Measurements from ENCODE around the gene ARSB. TPM values are rescaled to one million over a fixed set of nuclear protein-coding genes. Genes with fewer than 3 reads are reported as not detected.

Gene ARSB
- total RNA-seq, 4 donors from 2014 or later: 23.0 to 109 (median 52.6) TPM

DNA sequence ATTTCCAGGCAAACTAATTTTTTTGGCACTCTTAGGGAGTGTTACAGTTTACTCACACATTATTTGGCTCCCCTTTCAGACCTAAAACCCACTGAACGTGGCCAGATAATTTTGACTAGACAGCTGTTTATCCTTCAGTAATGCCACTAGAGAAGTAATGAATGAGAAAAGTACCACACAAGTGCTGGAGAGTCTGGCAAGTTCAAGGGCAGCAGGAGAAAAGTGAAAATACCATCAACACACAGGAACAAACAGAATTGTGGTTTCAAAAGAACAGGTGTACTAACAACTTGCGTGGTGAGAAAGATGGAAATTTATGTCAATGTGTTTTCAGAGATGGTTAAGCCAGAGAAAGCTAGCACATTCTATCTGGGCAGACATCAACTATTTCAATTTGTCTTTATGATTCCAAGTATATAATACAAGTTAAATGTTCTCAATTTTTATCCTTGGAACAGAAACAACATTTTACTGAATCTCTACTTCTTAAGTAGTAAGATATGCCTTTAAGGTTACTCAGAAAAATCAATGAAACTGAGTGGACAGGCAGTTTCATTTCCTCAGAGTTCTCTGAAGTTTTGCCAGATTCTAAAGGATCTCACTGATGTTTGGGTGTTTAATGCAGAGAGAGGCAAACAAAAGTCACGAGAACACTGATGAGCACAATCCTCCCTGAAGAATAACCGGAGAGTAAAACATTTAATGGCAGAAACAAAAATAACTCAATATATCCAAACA is 91.0 kb downstream of the ARSB start:
- Histone ChIP-seq H3K36me3 (no peaks in the 10 kb centered on the region), H3K4me1 (peaks cover 0 to 37% (median 8%) of the 10 kb centered on the region in 3 donors), H3K4me3 (no peak overlapping the region), H3K27me3 (no peaks in the 10 kb centered on the region), H3K27ac (no peak overlapping the region), H3K9me3 (peaks cover 0 to 9% (median 0%) of the 10 kb centered on the region in 3 donors)
- 31 to 50% methylated on average over 4 of the region's 4 CpGs for WGBS, 2 donors (ENCODE audit: low coverage in 1 of 2)
- ATAC-seq: no peak
- TF ChIP-seq POLR2A (IDR thresholded peaks at IDR 0.05): no peak
- no peak for TF ChIP-seq POLR2AphosphoS5 (IDR thresholded peaks at IDR 0.05)
- TF ChIP-seq, protein P1, sequence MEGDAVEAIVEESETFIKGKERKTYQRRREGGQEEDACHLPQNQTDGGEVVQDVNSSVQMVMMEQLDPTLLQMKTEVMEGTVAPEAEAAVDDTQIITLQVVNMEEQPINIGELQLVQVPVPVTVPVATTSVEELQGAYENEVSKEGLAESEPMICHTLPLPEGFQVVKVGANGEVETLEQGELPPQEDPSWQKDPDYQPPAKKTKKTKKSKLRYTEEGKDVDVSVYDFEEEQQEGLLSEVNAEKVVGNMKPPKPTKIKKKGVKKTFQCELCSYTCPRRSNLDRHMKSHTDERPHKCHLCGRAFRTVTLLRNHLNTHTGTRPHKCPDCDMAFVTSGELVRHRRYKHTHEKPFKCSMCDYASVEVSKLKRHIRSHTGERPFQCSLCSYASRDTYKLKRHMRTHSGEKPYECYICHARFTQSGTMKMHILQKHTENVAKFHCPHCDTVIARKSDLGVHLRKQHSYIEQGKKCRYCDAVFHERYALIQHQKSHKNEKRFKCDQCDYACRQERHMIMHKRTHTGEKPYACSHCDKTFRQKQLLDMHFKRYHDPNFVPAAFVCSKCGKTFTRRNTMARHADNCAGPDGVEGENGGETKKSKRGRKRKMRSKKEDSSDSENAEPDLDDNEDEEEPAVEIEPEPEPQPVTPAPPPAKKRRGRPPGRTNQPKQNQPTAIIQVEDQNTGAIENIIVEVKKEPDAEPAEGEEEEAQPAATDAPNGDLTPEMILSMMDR (IDR thresholded peaks at IDR 0.05): no peak
- TF ChIP-seq EP300 (IDR thresholded peaks at IDR 0.05): no peak

DNA sequence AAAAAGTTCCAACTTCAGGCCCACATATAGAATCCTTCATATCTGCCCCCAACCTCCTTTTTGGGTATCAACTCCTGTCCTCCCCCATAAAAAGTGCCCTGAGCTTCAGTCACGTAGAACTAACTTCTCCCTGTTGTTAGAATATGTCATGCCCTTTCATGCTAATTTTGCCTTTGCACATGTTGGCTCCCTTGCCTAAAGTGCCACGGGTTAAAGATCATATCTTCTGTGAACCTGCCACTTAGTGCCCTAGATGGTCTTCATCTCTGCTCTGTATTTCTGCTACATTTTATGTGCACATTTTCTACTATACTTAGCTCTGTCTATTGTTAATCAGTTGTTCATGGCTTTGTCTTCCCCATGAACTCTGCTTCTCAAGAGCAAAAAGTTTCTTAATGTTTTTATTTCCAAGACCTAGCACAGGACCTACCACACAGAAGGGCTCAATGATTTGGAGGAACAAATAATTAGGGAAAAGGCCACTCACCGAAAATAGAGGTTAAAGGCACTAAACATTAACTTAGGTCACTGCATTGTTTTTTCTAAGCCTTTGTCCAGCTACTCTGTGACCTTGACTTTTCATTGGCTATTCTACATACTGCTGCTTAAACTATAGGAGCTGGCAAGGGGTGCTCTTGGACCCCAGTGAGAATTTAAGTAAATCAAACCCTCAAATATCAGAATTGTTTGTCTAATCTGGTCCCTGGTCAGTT is 94.3 kb downstream of the ARSB start:
- WGBS, 2 donors (ENCODE audit: low coverage in 1 of 2): 63 to 89% methylated on average over 2 to 3 of the region's 3 CpGs
- Histone ChIP-seq H3K27ac (no peak overlapping the region), H3K4me3 (no peak overlapping the region), H3K27me3 (no peaks in the 10 kb centered on the region), H3K9me3 (no peaks in the 10 kb centered on the region), H3K36me3 (no peaks in the 10 kb centered on the region), H3K4me1 (peaks cover 0 to 44% (median 9%) of the 10 kb centered on the region in 3 donors)
- no peak for ATAC-seq
- TF ChIP-seq POLR2A (IDR thresholded peaks at IDR 0.05) (no peak), EP300 (IDR thresholded peaks at IDR 0.05) (no peak), POLR2AphosphoS5 (IDR thresholded peaks at IDR 0.05) (no peak)
- TF ChIP-seq, protein P1 (IDR thresholded peaks at IDR 0.05): no peak

DNA sequence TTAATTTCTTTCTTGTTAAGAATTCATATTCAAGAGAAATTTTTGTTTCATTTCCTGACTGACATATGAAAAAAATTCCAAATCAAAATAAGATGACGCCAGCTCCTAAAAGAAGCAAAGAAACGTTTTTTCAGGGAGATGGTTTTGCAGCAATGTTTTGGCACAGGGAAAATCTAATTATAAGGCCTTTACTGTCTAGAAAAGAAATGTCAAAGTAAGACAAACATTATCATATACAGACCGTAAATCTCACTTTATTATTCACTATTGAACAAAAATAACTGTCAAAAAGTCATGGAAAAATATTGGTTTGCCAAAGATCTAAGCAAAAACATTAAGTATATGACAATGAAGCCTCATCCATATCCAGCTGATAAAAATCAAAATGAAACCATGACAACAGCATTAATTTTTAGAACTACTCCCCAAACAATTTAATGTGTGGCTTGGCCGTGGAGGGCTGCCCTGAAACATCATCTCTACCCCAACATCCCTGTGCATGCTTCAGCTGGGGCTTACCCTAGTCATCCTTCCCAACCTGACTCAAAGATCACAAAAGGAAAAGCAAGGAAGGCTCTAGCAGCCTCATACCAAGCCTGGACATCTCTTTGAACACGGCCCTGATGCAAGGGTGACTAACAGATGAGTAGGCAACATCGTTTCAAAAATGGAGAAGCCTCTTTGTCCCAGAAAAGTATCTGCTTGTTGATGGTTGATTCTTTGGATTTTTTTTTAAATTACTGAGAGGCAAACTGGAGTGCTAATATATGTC is 95.6 kb downstream of the ARSB start:
- Histone ChIP-seq H3K36me3 (peaks cover 0 to 3% of the 10 kb centered on the region in 2 donors), H3K4me3 (no peak overlapping the region), H3K27me3 (no peaks in the 10 kb centered on the region), H3K4me1 (peaks cover 0 to 32% (median 8%) of the 10 kb centered on the region in 3 donors), H3K27ac (peak overlapping the region in 1 of 4 donors; percentile 1), H3K9me3 (no peaks in the 10 kb centered on the region)
- TF ChIP-seq POLR2A (IDR thresholded peaks at IDR 0.05) (no peak), EP300 (IDR thresholded peaks at IDR 0.05) (no peak), POLR2AphosphoS5 (IDR thresholded peaks at IDR 0.05) (no peak)
- TF ChIP-seq, protein P1 (IDR thresholded peaks at IDR 0.05): no peak
- ATAC-seq: no peak
- 7 to 36% methylated on average over 3 to 6 of the region's 6 CpGs for WGBS, 2 donors (ENCODE audit: low coverage in 1 of 2)

DNA sequence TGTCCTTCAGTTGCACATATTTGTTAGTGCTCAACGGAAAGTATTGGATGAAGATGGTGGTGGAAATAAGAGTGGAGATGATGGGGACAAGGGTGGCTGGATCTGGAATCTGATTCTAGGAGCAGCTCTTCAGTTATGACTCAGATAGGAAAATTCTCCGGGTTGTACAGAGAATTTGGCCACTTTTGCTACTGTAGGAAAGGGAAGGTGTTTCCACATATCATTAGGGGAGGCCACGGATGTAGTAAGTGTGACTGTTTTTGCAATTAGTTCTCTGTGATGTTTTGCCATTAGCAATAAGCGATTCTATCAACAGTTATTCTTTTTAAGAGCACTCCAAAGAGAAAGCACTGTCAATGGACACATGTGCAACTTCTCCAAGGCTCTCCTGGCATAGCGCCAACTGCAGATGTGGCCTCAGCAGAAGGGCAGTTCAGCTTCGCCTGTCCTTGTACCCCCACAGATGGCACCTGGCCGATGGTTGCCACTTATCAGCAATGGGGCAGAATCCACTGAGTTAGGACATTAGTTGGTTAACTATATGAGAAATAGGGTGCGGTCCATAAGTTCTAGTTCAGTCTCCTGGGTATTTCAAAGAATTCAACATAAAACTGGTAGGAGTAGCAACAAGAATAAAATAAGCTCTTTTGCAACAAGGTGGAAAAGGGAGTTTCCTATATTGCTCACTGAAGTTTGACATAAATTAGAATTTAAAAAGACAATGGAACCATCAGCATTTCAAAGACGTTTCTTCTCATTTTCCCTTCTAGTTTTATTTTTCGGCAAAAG is 96.3 kb downstream of the ARSB start:
- H3K27ac ChIP-seq: peak overlapping the region in 1 of 4 donors; percentile 1
- WGBS, 2 donors (ENCODE audit: low coverage in 1 of 2): 43 to 57% methylated on average over 6 to 8 of the region's 10 CpGs
- ATAC-seq: no peak

More for the DNA sequence above, 96.3 kb downstream of the ARSB start:
- Histone ChIP-seq H3K4me1 (peaks cover 0 to 24% (median 4%) of the 10 kb centered on the region in 3 donors), H3K4me3 (no peak overlapping the region), H3K36me3 (peaks cover 0 to 3% of the 10 kb centered on the region in 2 donors), H3K9me3 (no peaks in the 10 kb centered on the region), H3K27me3 (no peaks in the 10 kb centered on the region)
- TF ChIP-seq, protein P1 (IDR thresholded peaks at IDR 0.05): no peak
- TF ChIP-seq POLR2A (IDR thresholded peaks at IDR 0.05) (no peak), EP300 (IDR thresholded peaks at IDR 0.05) (no peak), POLR2AphosphoS5 (IDR thresholded peaks at IDR 0.05) (no peak)

Measured in gastroesophageal sphincter (tissue), 4 donors.